ENCODE results near the gene AHNAK2. TPM values are rescaled to one million over a fixed set of nuclear protein-coding genes. Genes with fewer than 3 reads are reported as not detected.

AHNAK2 gene
- total and polyA plus RNA-seq, 2 donors from 2014 or later: 1.1 to 72.0 TPM

- TF ChIP-seq CTCF (IDR thresholded peaks at IDR 0.05; ENCODE audit: borderline replicate concordance, extremely low read depth, insufficient read depth): no peak
- Histone ChIP-seq H3K27ac (ENCODE audit: low read depth in 2 of 2, low read length in 2 of 2) (no peak overlapping the region), H3K9ac (ENCODE audit: low read length in 3 of 3) (no peak overlapping the region), H3K9me3 (ENCODE audit: control insufficient read depth in 2 of 3, insufficient read depth in 1 of 3, low read length in 3 of 3) (no peaks in the 10 kb centered on the region), H3K4me3 (ENCODE audit: low read length in 3 of 3) (no peak overlapping the region), H3K4me1 (ENCODE audit: control insufficient read depth in 2 of 3, insufficient read depth in 2 of 3, low read depth in 1 of 3, low read length in 3 of 3) (peaks cover 0 to 14% (median 0%) of the 10 kb centered on the region in 3 donors), H3K36me3 (ENCODE audit: control insufficient read depth in 2 of 3, insufficient read depth in 3 of 3, low read length in 3 of 3) (no peaks in the 10 kb centered on the region), H3K27me3 (ENCODE audit: control insufficient read depth, insufficient read depth, low read length) (no peaks in the 10 kb centered on the region)
- intact Hi-C loops (cut with DNase I): no loop called here
- DNase-seq: peak in 1 of 5 donors; percentile 71
- no peak for FAIRE-seq
Measured at GRCh38 chr14:104965561-104966231, 12.5 kb downstream of the AHNAK2 start.

GRCh38 chr14:104964546-104964945, 13.6 kb downstream of the AHNAK2 start:
- intact Hi-C loops (cut with DNase I): no loop called here
- DNase-seq: no peak
- no peaks in the 10 kb centered on the region for H3K36me3 ChIP-seq (ENCODE audit: control insufficient read depth in 2 of 3, insufficient read depth in 3 of 3, low read length in 3 of 3)
- FAIRE-seq: no peak
- peaks cover 0 to 14% (median 0%) of the 10 kb centered on the region in 3 donors for H3K4me1 ChIP-seq (ENCODE audit: control insufficient read depth in 2 of 3, insufficient read depth in 2 of 3, low read depth in 1 of 3, low read length in 3 of 3)
- no peak overlapping the region for H3K4me3 ChIP-seq (ENCODE audit: low read length in 3 of 3)
- H3K9ac ChIP-seq (ENCODE audit: low read length in 3 of 3): no peak overlapping the region
- H3K9me3 ChIP-seq (ENCODE audit: control insufficient read depth in 2 of 3, insufficient read depth in 1 of 3, low read length in 3 of 3): no peaks in the 10 kb centered on the region
- no peaks in the 10 kb centered on the region for H3K27me3 ChIP-seq (ENCODE audit: control insufficient read depth, insufficient read depth, low read length)
- H3K27ac ChIP-seq (ENCODE audit: low read depth in 2 of 2, low read length in 2 of 2): no peak overlapping the region
- TF ChIP-seq CTCF (IDR thresholded peaks at IDR 0.05; ENCODE audit: borderline replicate concordance, extremely low read depth, insufficient read depth): no peak

GRCh38 chr14:104957146-104958113, 20.7 kb downstream of the AHNAK2 start:
- TF ChIP-seq CTCF (IDR thresholded peaks at IDR 0.05; ENCODE audit: borderline replicate concordance, extremely low read depth, insufficient read depth): no peak

More at GRCh38 chr14:104957146-104958113, 20.7 kb downstream of the AHNAK2 start:
- Histone ChIP-seq H3K27me3 (ENCODE audit: control insufficient read depth, insufficient read depth, low read length) (no peaks in the 10 kb centered on the region), H3K9me3 (ENCODE audit: control insufficient read depth in 2 of 3, insufficient read depth in 1 of 3, low read length in 3 of 3) (no peaks in the 10 kb centered on the region), H3K36me3 (ENCODE audit: control insufficient read depth in 2 of 3, insufficient read depth in 3 of 3, low read length in 3 of 3) (no peaks in the 10 kb centered on the region), H3K9ac (ENCODE audit: low read length in 3 of 3) (no peak overlapping the region), H3K4me1 (ENCODE audit: control insufficient read depth in 2 of 3, insufficient read depth in 2 of 3, low read depth in 1 of 3, low read length in 3 of 3) (no peaks in the 10 kb centered on the region), H3K4me3 (ENCODE audit: low read length in 3 of 3) (no peak overlapping the region), H3K27ac (ENCODE audit: low read depth in 2 of 2, low read length in 2 of 2) (no peak overlapping the region)
- intact Hi-C loops (cut with DNase I): no loop called here
- FAIRE-seq: no peak
- peak in 1 of 5 donors; percentile 55 for DNase-seq
